NCI-H748 treated with DMSO at 0.1 percent for 48 hours (cell line): ENCODE measurements around the gene ANAPC13.
A peak's percentile ranks its signal among the peaks of the same experiment; 100 is the strongest.

ENCODE experiments used
- DNase-seq: peaks from one replicate; lab custom pipeline; 2025; lab: John Stamatoyannopoulos, UW

ANAPC13 gene

GRCh38 chr3:134485718-134486576 is at the start of gene ANAPC13, which contains the start of gene CEP63:
ANAPC13 (minus strand) TSS chr3:134485985; CDS start chr3:134482904, 3,081 bp downstream.
CEP63 (plus strand) TSS chr3:134486057; CDS start chr3:134495321, 9,264 bp downstream.
- peak; percentile 81 for DNase-seq

GRCh38 chr3:134535186-134535970 is 49.6 kb upstream of the ANAPC13 start:
- no peak for DNase-seq

- DNase-seq, result no peak
Observed at GRCh38 chr3:134533493-134533892, 47.7 kb upstream of the ANAPC13 start.

GRCh38 chr3:134527538-134528186 is 41.9 kb upstream of the ANAPC13 start:
- no peak for DNase-seq

- no peak for DNase-seq
Observed at GRCh38 chr3:134527037-134527436, 41.3 kb upstream of the ANAPC13 start.

GRCh38 chr3:134526319-134526718 is 40.5 kb upstream of the ANAPC13 start:
- DNase-seq, result no peak

- no peak for DNase-seq
Observed at GRCh38 chr3:134525293-134525692, 39.5 kb upstream of the ANAPC13 start.

- DNase-seq, result no peak
Observed at GRCh38 chr3:134522541-134522940, 36.8 kb upstream of the ANAPC13 start.

- no peak for DNase-seq
Observed at GRCh38 chr3:134517791-134518190, 32.0 kb upstream of the ANAPC13 start.

GRCh38 chr3:134516905-134517304 is 31.1 kb upstream of the ANAPC13 start:
- no peak for DNase-seq

- DNase-seq, result no peak
Observed at GRCh38 chr3:134511500-134511899, 25.7 kb upstream of the ANAPC13 start.

GRCh38 chr3:134505485-134505884 is 19.7 kb upstream of the ANAPC13 start:
- DNase-seq, result no peak

GRCh38 chr3:134504132-134504531 is 18.3 kb upstream of the ANAPC13 start:
- DNase-seq, result no peak

GRCh38 chr3:134503266-134503665 is 17.5 kb upstream of the ANAPC13 start:
- DNase-seq, result no peak

- no peak for DNase-seq
Observed at GRCh38 chr3:134496471-134497071, 10.8 kb upstream of the ANAPC13 start.

GRCh38 chr3:134495980-134496379 is 10.2 kb upstream of the ANAPC13 start:
- no peak for DNase-seq

- no peak for DNase-seq
Observed at GRCh38 chr3:134494495-134494894, 8.7 kb upstream of the ANAPC13 start.

- no peak for DNase-seq
Observed at GRCh38 chr3:134487406-134487805, 1.6 kb upstream of the ANAPC13 start.

- DNase-seq, result no peak
Observed at GRCh38 chr3:134486577-134487041, 824 bp upstream of the ANAPC13 start.

- peak; percentile 57 for DNase-seq
Observed at GRCh38 chr3:134485075-134485717, 589 bp downstream of the ANAPC13 start.

- no peak for DNase-seq
Observed at GRCh38 chr3:134483195-134483900, 2.4 kb downstream of the ANAPC13 start.
